ENCODE data around the gene CCDC112.

CCDC112 gene

DNA sequence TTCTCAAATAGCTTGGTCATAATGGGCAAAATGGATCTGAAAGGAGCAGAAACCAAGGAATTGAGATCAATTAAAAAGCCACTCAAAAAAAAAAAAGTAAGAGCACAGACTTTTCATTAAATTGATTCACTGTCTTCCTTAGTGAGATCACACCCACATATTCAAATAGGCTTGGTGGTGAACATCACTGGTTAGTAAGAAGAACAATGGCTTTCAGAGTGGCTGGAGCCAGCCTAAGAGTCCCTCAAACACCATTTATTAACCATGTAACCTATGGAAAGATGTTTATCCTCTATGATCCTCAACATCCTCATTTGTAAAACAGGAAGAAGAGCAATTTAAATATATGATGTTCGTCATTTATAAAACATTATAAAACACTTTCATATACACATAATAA, 12.4 kb downstream of the CCDC112 start:
- Histone ChIP-seq H3K36me3 (ENCODE audit: control insufficient read depth in 4 of 4, insufficient read depth in 4 of 4, low read length in 3 of 4) (no peaks in the 10 kb centered on the region), H3K27me3 (replicated peaks in 2 of 5; ENCODE audit: control insufficient read depth in 4 of 5, insufficient read depth in 5 of 5, low read length in 4 of 5) (no peaks in the 10 kb centered on the region), H3K4me1 (ENCODE audit: control extremely low read depth in 1 of 4, control insufficient read depth in 4 of 4, insufficient read depth in 4 of 4, low read length in 3 of 4) (peaks cover 0 to 3% (median under 1%) of the 10 kb centered on the region in 4 experiments), H3K4me3 (ENCODE audit: control insufficient read depth in 1 of 7, extremely low read depth in 1 of 7, insufficient read depth in 4 of 7, low read depth in 2 of 7, low read length in 6 of 7) (no peak overlapping the region), H3K9me3 (ENCODE audit: control extremely low read depth in 1 of 5, control insufficient read depth in 4 of 5, insufficient read depth in 2 of 5, low read depth in 1 of 5, low read length in 4 of 5) (no peaks in the 10 kb centered on the region), H3K27ac (ENCODE audit: insufficient read depth in 1 of 2, low read depth in 1 of 2, low read length in 2 of 2, poor library complexity in 1 of 2, severe bottlenecking in 2 of 2) (no peak overlapping the region)
- WGBS (ENCODE audit: insufficient coverage): no CpG with 5 or more reads among the region's 1 CpG
- POLR2A ChIA-PET: no interaction called here
- CTCF ChIA-PET: no interaction called here
- DNase-seq: no peak

DNA sequence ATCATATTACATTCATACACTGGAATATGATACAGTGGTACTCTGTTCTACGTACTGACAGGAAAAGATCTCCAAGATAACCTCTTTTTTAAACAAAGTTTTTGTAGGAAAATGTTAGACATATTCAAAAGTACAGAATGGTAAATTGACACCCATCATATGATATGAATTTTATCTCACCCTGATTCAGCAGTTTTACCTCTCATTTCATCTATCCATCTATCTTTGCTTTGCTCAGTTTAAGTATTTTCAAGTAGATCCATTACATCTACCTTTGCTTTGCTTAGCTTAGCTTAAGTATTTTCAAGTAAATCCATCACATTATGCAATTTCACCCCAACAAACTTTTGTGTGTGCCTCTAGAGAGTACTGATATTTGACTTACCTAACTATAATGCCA, 14.3 kb downstream of the CCDC112 start:
- Histone ChIP-seq H3K4me1 (ENCODE audit: control extremely low read depth in 1 of 4, control insufficient read depth in 4 of 4, insufficient read depth in 4 of 4, low read length in 3 of 4) (no peaks in the 10 kb centered on the region), H3K27me3 (replicated peaks in 2 of 5; ENCODE audit: control insufficient read depth in 4 of 5, insufficient read depth in 5 of 5, low read length in 4 of 5) (no peaks in the 10 kb centered on the region), H3K36me3 (ENCODE audit: control insufficient read depth in 4 of 4, insufficient read depth in 4 of 4, low read length in 3 of 4) (no peaks in the 10 kb centered on the region), H3K27ac (ENCODE audit: insufficient read depth in 1 of 2, low read depth in 1 of 2, low read length in 2 of 2, poor library complexity in 1 of 2, severe bottlenecking in 2 of 2) (no peak overlapping the region), H3K9me3 (ENCODE audit: control extremely low read depth in 1 of 5, control insufficient read depth in 4 of 5, insufficient read depth in 2 of 5, low read depth in 1 of 5, low read length in 4 of 5) (no peaks in the 10 kb centered on the region), H3K4me3 (ENCODE audit: control insufficient read depth in 1 of 7, extremely low read depth in 1 of 7, insufficient read depth in 4 of 7, low read depth in 2 of 7, low read length in 6 of 7) (no peak overlapping the region)
- CTCF ChIA-PET: no interaction called here
- no peak for DNase-seq
- POLR2A ChIA-PET: no interaction called here
- no CpG with 5 or more reads among the region's 1 CpG for WGBS (ENCODE audit: insufficient coverage)

DNA sequence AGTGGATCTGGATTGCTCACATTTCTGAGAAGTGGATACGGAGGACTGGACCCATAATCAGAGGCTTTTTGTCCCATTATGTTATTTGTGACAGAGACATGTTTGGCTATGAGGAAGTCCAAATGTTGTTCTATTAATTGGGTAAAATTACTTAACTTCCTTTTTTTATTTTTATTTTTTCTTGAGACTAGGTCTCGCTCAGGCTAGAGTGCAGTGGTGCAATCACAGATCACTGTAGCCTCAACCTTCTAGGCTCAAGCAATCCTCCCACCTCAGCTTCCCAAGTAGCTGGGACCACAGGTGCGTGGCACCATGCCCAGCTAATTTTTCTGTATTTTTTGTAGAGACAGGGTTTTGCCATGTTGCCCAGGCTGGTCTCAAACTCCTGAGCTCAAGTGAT, 21.9 kb downstream of the CCDC112 start:
- Histone ChIP-seq H3K36me3 (ENCODE audit: control insufficient read depth in 4 of 4, insufficient read depth in 4 of 4, low read length in 3 of 4) (peaks cover 2 to 18% (median 8%) of the 10 kb centered on the region in 4 experiments), H3K4me1 (ENCODE audit: control extremely low read depth in 1 of 4, control insufficient read depth in 4 of 4, insufficient read depth in 4 of 4, low read length in 3 of 4) (peaks cover 0 to 5% (median 0%) of the 10 kb centered on the region in 4 experiments), H3K27me3 (replicated peaks in 2 of 5; ENCODE audit: control insufficient read depth in 4 of 5, insufficient read depth in 5 of 5, low read length in 4 of 5) (no peaks in the 10 kb centered on the region), H3K4me3 (ENCODE audit: control insufficient read depth in 1 of 7, extremely low read depth in 1 of 7, insufficient read depth in 4 of 7, low read depth in 2 of 7, low read length in 6 of 7) (no peak overlapping the region), H3K27ac (ENCODE audit: insufficient read depth in 1 of 2, low read depth in 1 of 2, low read length in 2 of 2, poor library complexity in 1 of 2, severe bottlenecking in 2 of 2) (no peak overlapping the region), H3K9me3 (ENCODE audit: control extremely low read depth in 1 of 5, control insufficient read depth in 4 of 5, insufficient read depth in 2 of 5, low read depth in 1 of 5, low read length in 4 of 5) (no peaks in the 10 kb centered on the region)
- ChIA-PET POLR2A (interaction anchor here (0.5 to 0.6 kb wide), 2 partner anchors 21 to 641 kb away, joined by 4 read pairs; no protein-coding TSS in a partner anchor), CTCF (interaction anchor here (0.6 to 1.0 kb wide), 2 partner anchors 8 to 88 kb away, joined by 3 read pairs; no protein-coding TSS in a partner anchor)
- DNase-seq: no peak
- WGBS (ENCODE audit: insufficient coverage): no CpG with 5 or more reads among the region's 3 CpGs

DNA sequence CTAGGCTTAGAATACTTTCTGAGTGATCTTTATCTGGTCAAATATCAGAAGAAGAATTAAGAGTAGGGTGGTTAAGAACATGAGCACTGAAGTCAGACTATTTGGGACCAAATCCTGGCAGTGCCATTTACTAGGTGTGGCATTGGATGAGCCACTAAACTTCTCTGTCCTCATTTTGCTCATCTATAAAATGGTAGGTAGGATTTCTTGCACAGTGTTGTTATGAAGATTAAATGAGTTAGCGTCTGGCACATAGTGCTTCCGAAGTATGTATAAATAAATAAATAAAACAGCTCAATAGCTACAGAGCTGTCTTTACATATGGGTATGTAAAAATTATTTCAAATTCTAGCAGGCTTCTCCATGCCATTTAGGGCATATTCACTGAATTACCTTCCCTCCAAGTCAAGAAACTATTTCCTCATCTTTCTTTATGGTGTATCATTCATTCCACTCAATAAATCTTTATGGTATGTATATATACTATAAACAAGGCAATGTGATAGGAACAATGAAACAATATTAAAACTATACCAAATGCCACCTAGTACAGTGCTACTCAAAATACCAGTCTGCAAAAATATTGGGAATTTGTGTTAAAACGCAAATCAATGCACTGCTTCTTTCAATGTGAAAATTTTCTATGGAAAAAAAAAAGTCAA, 24.0 kb downstream of the CCDC112 start:
- H3K4me1 ChIP-seq (ENCODE audit: control extremely low read depth in 1 of 4, control insufficient read depth in 4 of 4, insufficient read depth in 4 of 4, low read length in 3 of 4): peaks cover 0 to 5% (median 0%) of the 10 kb centered on the region in 4 experiments
- no peak overlapping the region for H3K4me3 ChIP-seq (ENCODE audit: control insufficient read depth in 1 of 7, extremely low read depth in 1 of 7, insufficient read depth in 4 of 7, low read depth in 2 of 7, low read length in 6 of 7)
- DNase-seq: no peak
- H3K27me3 ChIP-seq (replicated peaks in 2 of 5; ENCODE audit: control insufficient read depth in 4 of 5, insufficient read depth in 5 of 5, low read length in 4 of 5): no peaks in the 10 kb centered on the region
- POLR2A ChIA-PET: no interaction called here
- CTCF ChIA-PET: interaction anchor here (0.7 kb wide), 1 partner anchor 32 kb away, joined by 3 read pairs; no protein-coding TSS in a partner anchor
- no peaks in the 10 kb centered on the region for H3K9me3 ChIP-seq (ENCODE audit: control extremely low read depth in 1 of 5, control insufficient read depth in 4 of 5, insufficient read depth in 2 of 5, low read depth in 1 of 5, low read length in 4 of 5)
- peaks cover 2 to 18% (median 8%) of the 10 kb centered on the region in 4 experiments for H3K36me3 ChIP-seq (ENCODE audit: control insufficient read depth in 4 of 4, insufficient read depth in 4 of 4, low read length in 3 of 4)
- WGBS (ENCODE audit: insufficient coverage): no CpG with 5 or more reads among the region's 3 CpGs
- no peak overlapping the region for H3K27ac ChIP-seq (ENCODE audit: insufficient read depth in 1 of 2, low read depth in 1 of 2, low read length in 2 of 2, poor library complexity in 1 of 2, severe bottlenecking in 2 of 2)

DNA sequence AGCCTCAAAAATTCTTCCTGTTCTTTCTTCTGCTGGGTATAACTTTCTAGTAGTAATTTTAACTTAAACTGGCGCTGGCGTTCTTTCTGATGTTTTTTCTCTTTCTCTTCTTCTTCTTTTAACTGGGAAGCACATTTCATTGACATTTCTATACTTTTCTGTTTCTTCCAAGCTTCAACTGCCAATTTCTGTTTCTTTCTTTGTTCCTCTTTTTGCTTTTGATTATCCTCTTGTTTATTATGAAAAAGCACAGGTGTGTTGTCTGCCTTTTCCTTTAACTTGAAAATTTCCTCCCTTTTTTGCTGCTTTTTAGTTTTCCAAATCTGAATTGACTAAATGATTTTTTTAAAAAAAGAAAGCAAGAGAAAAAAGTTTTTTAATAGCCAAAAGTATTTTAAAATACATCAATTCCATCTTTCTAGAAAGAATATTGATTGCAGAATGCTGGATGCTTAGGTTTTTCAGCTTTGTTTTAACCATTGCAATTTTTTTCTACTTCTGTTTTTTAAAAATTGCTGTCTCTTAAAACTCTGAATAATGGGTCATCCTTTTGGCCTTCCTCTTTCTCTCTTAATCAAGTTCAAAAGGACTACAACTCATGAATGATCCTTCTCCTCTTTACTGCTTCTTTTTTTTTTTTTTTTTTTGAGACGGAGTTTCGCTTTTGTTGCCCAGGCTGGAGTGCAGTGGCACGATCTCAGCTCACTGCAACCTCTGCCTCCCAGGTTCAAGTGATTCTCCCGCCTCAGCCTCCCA, 25.0 kb downstream of the CCDC112 start:
- Histone ChIP-seq H3K4me3 (ENCODE audit: control insufficient read depth in 1 of 7, extremely low read depth in 1 of 7, insufficient read depth in 4 of 7, low read depth in 2 of 7, low read length in 6 of 7) (no peak overlapping the region), H3K27me3 (replicated peaks in 2 of 5; ENCODE audit: control insufficient read depth in 4 of 5, insufficient read depth in 5 of 5, low read length in 4 of 5) (no peaks in the 10 kb centered on the region), H3K9me3 (ENCODE audit: control extremely low read depth in 1 of 5, control insufficient read depth in 4 of 5, insufficient read depth in 2 of 5, low read depth in 1 of 5, low read length in 4 of 5) (no peaks in the 10 kb centered on the region), H3K36me3 (ENCODE audit: control insufficient read depth in 4 of 4, insufficient read depth in 4 of 4, low read length in 3 of 4) (peaks cover 2 to 18% (median 8%) of the 10 kb centered on the region in 4 experiments), H3K4me1 (ENCODE audit: control extremely low read depth in 1 of 4, control insufficient read depth in 4 of 4, insufficient read depth in 4 of 4, low read length in 3 of 4) (peaks cover 0 to 5% (median 0%) of the 10 kb centered on the region in 4 experiments), H3K27ac (ENCODE audit: insufficient read depth in 1 of 2, low read depth in 1 of 2, low read length in 2 of 2, poor library complexity in 1 of 2, severe bottlenecking in 2 of 2) (no peak overlapping the region)
- no peak for DNase-seq
- ChIA-PET POLR2A (no interaction called here), CTCF (interaction anchor here (1.1 kb wide), 1 partner anchor 12 kb away, joined by 3 read pairs; no protein-coding TSS in a partner anchor)
- WGBS (ENCODE audit: insufficient coverage): 94% methylated on average over 2 of the region's 6 CpGs

DNA sequence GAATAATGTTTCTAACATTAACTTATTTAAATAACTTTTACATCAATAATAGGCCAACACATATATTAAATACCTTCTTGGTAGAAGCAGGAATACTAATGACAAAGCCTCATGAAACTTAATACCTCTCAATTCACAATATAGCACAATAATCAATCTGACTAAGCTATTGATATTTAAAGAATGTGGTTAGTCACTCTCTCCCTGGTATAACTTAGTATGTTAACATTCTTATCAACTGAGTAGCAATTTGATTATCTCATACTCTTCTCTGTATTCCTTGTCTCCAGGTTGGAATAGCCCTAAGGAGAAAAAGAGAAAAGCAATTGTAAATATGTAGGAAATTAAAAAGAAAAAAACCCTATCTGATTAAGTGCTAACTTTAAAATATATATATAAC, 28.8 kb downstream of the CCDC112 start:
- H3K9me3 ChIP-seq (ENCODE audit: control extremely low read depth in 1 of 5, control insufficient read depth in 4 of 5, insufficient read depth in 2 of 5, low read depth in 1 of 5, low read length in 4 of 5): no peaks in the 10 kb centered on the region
- POLR2A ChIA-PET: no interaction called here
- H3K27me3 ChIP-seq (replicated peaks in 2 of 5; ENCODE audit: control insufficient read depth in 4 of 5, insufficient read depth in 5 of 5, low read length in 4 of 5): no peaks in the 10 kb centered on the region
- DNase-seq: no peak
- H3K4me1 ChIP-seq (ENCODE audit: control extremely low read depth in 1 of 4, control insufficient read depth in 4 of 4, insufficient read depth in 4 of 4, low read length in 3 of 4): peaks cover 0 to 12% (median 2%) of the 10 kb centered on the region in 4 experiments
- H3K27ac ChIP-seq (ENCODE audit: insufficient read depth in 1 of 2, low read depth in 1 of 2, low read length in 2 of 2, poor library complexity in 1 of 2, severe bottlenecking in 2 of 2): no peak overlapping the region
- peaks cover 0 to 6% (median 0%) of the 10 kb centered on the region in 4 experiments for H3K36me3 ChIP-seq (ENCODE audit: control insufficient read depth in 4 of 4, insufficient read depth in 4 of 4, low read length in 3 of 4)
- CTCF ChIA-PET: no interaction called here
- no peak overlapping the region for H3K4me3 ChIP-seq (ENCODE audit: control insufficient read depth in 1 of 7, extremely low read depth in 1 of 7, insufficient read depth in 4 of 7, low read depth in 2 of 7, low read length in 6 of 7)

DNA sequence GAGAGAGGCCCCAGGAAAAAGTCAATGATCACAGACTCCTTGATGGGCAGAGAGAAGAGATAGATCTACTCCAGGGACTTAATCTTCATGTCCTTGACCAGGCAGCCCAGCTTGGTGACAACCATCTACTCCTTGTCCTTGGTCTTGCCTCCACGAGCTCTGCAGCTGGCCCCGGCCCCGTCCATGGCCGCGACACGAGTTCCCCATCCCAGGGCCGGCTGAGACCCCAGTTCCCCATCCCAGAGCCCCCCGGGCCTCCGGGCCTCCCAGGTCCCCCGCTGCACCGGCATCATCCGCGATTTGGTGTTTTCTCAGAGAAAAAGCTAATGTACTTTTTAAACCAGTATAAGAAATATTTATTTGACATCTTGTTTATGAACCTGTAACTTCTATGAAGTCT, 31.2 kb downstream of the CCDC112 start:
- no peak overlapping the region for H3K27ac ChIP-seq (ENCODE audit: insufficient read depth in 1 of 2, low read depth in 1 of 2, low read length in 2 of 2, poor library complexity in 1 of 2, severe bottlenecking in 2 of 2)
- 100% methylated on average over 1 of the region's 13 CpGs for WGBS (ENCODE audit: insufficient coverage)
- CTCF ChIA-PET: no interaction called here

More for the DNA sequence above, 31.2 kb downstream of the CCDC112 start:
- Histone ChIP-seq H3K9me3 (ENCODE audit: control extremely low read depth in 1 of 5, control insufficient read depth in 4 of 5, insufficient read depth in 2 of 5, low read depth in 1 of 5, low read length in 4 of 5) (no peaks in the 10 kb centered on the region), H3K36me3 (ENCODE audit: control insufficient read depth in 4 of 4, insufficient read depth in 4 of 4, low read length in 3 of 4) (no peaks in the 10 kb centered on the region), H3K27me3 (replicated peaks in 2 of 5; ENCODE audit: control insufficient read depth in 4 of 5, insufficient read depth in 5 of 5, low read length in 4 of 5) (no peaks in the 10 kb centered on the region), H3K4me1 (ENCODE audit: control extremely low read depth in 1 of 4, control insufficient read depth in 4 of 4, insufficient read depth in 4 of 4, low read length in 3 of 4) (peaks cover 4 to 22% (median 17%) of the 10 kb centered on the region in 4 experiments), H3K4me3 (ENCODE audit: control insufficient read depth in 1 of 7, extremely low read depth in 1 of 7, insufficient read depth in 4 of 7, low read depth in 2 of 7, low read length in 6 of 7) (no peak overlapping the region)
- POLR2A ChIA-PET: no interaction called here
- no peak for DNase-seq

Measured in common myeloid progenitor, CD34-positive (primary cell).